Stimulated activated CD4-positive, alpha-beta T cell treated with anti-CD3 and anti-CD28 coated beads, Interleukin-2, amount 100 ng/mL, for 48 hours (primary cell): Measurements from ENCODE around the gene MRPL4.

Experiments
- DNase-seq, 2 donors: peaks; one replicate each; pipeline ENCODE4 v3.0.0-alpha.2; 2020

The MRPL4 gene

DNA sequence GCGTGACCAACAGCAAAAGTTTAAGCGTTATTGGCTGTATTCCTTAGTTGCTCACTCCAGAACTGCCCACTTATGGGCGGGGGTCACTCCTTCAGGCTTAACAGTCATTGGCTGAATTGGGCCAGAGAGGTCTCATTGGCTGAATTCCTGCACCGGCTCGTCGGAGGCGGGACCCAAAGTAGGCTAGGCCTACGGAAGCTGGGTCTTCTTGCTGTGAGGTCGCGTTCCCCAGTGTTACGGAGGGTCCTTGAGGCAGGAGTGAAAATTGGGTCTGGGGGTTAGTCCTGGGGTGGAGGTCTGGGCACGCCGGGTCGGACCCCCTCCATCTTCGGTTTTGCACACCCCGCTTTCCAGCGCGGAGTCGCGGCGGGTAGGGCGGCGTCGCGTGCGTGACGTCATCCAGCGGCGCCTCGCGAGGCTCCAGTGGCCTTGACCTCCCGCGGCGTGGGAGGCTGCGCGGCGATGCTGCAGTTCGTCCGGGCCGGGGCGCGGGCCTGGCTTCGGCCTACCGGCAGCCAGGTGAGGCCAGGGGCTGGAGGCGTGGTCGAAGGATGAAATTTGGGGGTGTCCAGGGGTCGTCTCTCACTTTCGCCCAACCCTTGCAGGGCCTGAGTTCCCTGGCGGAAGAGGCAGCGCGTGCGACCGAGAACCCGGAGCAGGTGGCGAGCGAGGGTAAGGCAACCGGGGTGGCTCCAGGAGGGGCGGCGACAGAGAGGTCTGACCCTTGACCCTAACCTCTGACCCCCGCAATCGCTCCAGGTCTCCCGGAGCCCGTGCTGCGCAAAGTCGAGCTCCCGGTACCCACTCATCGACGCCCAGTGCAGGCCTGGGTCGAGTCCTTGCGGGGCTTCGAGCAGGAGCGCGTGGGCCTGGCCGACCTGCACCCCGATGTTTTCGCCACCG is at the start of gene MRPL4:
MRPL4 (plus strand) TSS at position 423 of the 903 bp plus-strand sequence; CDS start at position 463, 40 bp downstream.
- DNase-seq = peak; percentile 87 to 93

DNA sequence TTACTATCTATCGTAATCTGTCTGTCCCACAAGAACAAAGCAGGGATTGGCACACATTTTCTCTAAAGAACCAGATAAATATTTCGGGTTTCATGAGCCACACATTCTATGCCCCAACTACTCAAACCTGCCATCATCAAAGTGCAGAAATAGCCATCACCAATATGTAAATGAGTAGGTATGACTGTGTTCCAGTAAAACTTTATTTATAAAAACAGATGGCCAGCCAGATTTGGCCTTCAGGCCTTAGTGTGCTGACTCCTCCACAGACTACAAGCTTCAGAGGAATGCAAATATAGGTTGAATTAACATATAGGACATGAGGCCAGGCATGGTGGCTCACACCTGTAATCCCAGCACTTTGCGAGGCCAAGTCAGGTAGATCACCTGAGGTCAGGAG is 48.3 kb upstream of the MRPL4 start:
- no peak for DNase-seq

DNA sequence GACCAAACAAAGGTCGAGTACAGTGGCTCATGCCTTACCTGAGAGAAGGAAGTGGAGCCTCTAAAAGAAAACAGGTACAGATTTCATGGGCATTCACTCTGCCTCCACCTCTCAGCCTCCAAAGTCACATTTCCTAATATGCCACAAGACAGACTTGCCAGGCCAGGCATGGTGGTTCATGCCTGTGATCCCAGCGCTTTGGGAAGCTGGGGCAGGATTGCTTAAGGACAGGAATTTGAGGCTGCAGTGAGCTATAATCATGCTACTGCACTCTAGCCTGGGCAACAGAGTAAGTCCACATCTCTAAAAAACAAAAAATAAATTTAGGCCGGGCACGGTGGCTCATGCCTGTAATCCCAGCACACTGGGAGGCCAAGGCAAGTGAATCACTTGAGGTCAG is 46.4 kb upstream of the MRPL4 start:
- no peak for DNase-seq

DNA sequence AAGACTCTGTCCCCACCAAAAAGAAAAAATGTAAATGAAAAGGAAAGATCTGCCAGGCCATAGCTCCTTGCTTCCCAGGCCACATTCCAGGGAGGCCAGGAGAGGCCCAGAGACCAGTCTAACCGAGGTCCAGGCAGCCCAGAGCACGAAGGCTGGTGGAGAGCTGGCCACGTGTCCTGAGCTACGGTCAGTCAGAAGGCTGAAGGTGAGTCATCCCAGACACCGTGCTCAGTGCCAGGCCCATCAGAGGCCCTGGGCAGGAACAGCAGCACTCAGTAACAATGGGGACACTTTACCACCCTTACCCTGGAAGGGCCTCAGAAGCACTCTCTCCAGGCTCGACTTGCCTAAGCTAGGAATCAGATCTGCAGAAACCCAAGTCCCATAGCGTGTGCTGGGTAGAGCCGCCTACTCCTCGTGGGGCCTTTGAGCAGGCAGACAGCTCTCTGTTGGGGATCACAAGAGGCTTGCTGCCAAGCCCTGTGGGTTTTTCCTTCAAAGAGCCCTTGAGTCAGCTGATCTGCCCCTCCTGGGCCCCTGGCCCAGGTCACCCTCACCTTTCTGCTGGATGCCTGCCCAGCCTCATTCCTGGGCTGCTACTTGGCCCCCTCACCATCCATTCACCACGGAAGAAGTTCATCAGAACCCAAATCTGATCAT is 45.7 kb upstream of the MRPL4 start:
- DNase-seq = no peak

DNA sequence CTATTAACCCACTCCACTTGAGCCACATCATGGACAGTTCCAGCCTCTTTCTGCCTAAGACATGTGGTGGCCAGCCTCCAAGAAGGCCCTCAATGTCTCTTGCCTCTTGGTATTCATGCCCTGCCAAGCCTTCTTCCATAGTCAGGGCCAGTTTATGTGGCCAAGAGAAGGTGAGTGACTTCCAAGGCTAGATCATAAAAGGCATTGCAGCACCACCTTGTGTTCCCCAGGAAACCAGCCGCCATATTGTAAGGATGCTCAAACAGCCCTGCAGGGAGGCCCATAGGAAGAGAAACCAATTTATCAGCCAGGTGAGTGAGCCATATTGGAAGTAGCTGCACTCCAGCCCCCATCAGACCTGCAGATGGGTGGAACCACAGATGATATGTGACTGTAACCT is 45.0 kb upstream of the MRPL4 start:
- no peak for DNase-seq

DNA sequence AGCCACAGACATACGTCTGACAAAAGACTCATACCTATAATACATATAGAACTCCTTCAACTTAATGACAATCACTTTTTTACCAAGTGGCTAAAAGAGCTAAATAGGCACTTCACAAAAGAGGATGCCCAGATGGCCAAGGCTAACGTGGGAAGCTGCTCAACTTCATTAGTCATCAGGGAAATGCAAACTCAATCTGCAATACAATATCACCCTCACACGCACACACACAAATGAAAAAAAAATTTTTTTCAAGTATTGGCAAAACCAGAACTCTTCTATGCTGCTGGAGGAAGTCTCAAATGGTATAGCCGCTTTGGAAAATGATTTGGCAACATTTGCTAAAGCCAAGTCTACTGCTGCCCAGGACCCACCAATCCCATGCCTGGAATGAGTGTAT is 42.7 kb upstream of the MRPL4 start:
- DNase-seq = no peak

DNA sequence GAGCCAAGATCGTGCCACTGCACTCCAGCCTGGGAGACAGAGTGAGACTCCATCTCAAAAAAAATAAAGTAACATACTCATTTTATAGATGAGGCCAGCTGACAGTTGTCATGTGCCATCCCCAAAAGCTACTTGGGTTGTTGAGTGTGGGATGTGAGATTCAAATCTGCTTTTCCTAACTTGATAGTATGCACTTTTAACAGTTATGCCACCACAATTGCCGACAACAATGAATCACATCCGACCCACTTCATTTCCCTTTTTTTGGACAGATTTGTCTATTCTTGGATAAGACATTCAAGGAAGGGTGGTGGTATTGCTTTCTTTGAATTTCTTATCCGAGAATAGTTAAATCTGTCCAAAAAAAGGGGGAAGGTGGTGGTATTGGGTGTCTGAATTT is 41.0 kb upstream of the MRPL4 start:
- no peak for DNase-seq

DNA sequence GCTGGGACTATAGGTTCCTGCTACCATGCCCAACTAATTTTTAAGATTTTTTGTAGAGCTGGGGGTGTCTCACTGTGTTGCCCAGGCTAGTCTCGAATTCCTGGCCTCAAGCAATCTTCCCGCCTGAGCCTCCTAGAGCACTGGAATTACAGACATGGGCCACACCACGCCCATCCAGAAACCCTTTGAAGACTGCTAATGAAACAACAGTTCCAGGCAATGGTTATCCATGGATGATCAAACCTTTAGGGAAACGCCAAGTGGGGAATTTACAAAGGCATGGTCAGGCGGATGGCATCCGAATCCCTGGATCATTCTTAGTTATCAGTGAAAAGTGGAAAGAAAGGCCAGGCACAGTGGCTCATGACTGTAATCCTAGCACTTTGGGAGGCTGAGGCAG is 40.3 kb upstream of the MRPL4 start:
- no peak for DNase-seq

DNA sequence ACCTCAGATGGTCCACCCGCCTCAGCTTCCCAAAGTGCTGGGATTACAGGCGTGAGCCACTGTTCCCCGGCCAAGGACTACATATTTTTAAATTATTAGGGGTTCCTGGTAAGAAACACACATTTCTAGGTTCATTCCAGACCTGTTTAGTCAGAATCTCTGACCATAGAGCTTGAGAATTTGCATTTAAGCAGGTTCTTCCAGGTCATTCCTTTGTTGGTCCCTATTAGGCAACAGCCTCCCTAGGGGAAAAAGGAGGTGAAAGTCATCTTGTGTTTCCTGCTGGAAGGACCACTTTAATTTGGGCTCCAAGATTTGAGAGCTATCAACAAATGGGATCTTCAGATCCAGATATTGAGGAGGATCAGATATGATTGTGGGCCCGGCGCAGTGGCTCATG is 37.2 kb upstream of the MRPL4 start:
- no peak for DNase-seq

DNA sequence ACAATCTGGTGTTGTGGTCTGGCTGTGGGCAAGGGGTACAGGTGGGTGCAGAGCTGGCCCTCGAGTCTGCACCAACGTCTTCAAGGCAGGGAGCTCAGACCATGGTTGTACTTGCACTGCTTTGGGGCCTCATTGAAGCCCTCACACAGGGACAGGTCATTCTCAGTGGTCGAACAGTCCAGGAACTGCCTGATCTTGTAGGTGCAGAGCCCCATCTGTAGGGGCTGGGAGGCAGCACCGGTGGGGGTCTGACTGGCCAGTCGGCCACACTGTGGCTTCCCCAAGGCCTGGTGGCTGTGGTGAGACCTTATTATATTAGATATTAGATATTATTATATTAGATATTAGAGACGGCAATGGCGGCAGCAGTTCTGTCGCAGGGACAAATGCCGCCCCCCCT is 34.9 kb upstream of the MRPL4 start:
- DNase-seq = no peak

DNA sequence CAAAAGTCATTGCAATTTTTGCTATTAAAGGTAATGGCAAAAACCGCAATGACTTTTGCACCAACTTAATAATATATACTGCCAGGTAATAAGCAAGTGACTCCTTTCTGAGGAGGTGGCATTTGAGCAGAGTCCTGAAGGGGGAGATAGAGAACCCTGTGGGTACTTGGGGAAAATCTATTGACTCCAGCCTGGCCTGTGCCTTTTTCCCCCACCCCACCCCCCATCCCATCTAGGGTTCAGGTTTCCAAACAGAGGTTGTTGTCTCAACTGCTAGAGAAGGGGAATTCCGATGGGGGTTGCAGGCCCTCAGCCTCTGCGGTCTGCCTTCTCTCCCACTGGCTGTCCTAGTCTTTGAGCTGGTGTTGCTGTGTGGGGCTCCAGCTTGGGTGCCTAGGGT is 32.3 kb upstream of the MRPL4 start:
- DNase-seq = no peak

DNA sequence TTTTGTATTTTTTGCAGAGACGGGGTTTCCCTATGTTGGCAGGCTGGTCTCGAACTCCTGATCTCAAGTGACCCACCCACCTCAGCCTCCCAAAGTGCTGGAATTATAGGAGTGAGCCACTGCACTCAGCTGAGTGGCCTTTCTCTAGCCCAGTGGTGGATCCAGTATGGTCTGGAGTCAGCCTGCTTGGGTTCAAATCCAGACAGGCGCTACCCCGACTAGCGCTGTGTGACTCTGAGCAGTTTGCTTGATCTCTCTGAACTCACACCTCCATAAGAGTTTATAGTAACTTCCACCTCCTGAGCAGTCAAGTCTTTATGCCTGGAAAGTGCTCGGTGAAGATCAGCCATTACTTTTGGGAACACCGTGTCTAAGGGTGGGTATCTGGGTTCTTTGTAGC is 31.3 kb upstream of the MRPL4 start:
- DNase-seq = no peak

DNA sequence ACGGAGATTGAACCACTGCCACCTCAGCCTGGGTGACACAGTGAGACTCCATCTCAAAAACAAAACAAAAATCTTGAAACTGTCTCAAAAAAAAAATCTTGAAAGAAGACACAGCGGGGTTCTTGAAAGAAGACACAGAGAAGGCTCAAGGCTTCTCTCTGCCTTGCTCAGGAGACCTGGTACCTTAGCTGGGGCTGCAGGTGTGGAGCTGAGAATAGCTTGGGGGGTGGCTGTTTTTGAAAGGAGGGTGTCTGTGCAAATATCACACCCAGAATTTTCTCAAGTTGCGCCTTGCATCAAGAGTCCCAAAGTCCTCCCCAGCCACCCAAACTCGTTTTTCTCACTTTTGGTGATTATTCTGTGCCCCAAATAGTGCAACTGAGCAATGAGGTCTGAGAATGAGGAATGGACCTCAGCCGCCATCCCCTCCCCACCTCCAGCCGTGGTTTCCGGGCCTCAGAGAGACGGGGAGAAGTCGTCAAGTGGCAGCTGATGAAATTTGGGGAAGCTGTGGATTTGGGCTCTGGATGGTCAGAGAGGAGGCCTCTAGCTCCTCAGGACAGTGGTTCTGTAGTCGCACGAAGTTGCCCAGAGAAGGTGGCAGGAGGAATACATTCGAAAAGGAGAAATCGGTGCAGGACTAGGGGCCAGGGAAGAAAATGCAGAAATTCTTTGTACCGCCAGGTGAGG is 29.7 kb upstream of the MRPL4 start:
- no peak for DNase-seq

DNA sequence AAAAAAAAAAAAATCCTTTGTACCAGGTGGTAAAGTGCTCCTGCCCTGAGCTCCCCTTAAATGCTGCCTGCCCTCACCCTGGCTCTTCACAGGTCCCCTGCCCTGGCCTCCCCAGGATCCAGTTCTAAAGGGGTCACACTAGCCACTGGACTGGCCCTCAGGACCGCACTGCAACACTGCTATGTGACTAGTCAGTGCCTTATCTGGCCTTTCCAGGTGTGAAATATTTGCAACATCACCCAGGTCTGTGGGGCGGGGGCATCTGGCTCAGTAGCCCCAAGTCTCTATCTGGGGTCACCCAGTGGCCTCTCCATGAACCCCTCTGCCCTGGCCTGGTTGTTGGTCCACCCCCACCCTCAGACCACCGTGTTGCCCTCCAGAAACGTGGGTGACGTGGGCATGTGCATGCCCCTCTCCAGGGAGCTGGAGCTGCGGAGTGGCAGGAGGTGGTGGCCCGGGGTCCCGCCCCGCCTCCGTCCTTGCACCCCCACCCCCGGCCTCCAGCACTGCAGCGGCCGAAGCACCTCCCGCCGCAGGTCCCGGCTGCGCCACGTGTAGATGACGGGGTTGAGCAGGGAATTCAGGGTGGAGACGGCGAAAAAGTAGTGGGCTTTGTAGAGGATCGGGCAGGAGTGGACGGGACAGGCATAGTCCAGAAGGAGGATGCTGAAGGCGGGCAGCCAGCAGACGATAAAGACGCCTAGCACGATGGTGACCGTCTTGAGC is 28.4 kb upstream of the MRPL4 start:
- DNase-seq = no peak

DNA sequence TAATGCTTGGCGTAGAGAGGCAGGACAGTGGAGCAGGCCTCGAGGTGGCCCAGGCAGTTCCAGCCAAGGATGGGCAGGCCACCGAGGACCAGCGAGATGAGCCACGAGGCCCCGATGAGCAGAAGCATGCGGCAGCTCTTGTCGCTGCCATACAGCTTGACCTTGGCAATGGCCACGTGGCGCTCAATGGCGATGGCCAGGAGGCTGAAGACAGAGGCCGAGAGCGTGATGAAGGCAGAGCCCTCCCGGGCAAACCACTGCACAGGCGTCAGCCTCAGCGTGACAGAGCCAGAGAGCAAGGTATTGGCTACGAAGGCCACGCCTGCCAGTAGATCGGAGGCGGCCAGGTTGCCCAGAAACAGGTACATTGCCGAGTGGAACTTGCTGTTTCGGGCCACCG is 27.7 kb upstream of the MRPL4 start:
- DNase-seq = no peak

DNA sequence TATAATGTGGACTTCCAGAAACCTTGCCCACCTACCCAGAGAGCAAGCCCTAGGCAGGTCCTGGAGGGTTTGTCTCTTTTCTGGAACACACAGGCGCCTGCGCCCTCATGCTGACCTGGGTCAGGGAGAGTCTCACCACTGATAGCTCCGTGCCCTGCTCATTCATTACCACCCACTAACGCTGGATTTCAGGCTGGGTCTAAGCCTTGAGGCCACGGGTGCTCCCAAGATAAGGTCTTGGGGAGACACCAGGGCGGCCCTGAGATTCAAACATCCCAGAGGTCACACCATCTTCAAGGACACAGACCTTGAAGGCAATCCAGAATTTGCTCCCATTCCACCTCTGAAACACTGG is 26.0 kb upstream of the MRPL4 start:
- no peak for DNase-seq

DNA sequence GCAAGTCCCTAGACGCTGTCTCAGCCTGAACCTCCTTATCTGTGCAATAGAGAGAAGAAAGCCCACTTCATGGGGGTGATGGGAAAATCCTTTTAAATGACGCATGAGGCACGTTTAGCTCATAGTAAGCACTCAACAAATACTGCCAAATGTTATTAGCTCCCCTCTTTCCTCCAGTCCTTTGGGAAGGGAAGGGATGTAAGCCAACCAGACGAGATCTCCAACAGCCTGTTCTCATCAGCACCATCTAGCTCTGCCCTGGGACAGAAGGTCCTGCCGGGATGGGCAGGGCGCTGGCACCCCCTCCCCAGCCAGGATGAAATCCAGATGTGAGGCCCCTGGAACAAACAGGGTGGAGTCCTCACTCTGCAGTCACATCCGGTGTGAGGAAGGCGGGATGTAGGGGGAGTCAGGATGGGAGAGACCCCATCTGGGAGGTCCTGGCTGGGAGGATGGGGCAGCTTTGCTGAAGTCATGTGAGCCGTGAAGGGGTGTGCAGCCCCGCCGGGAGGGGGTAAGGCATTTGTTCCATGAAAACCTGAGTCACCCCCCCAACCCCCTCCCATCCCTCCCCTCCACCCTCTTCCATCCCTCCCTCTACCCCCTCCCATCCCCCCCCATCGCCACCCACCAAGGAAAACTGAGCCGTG is 25.5 kb upstream of the MRPL4 start:
- no peak for DNase-seq

DNA sequence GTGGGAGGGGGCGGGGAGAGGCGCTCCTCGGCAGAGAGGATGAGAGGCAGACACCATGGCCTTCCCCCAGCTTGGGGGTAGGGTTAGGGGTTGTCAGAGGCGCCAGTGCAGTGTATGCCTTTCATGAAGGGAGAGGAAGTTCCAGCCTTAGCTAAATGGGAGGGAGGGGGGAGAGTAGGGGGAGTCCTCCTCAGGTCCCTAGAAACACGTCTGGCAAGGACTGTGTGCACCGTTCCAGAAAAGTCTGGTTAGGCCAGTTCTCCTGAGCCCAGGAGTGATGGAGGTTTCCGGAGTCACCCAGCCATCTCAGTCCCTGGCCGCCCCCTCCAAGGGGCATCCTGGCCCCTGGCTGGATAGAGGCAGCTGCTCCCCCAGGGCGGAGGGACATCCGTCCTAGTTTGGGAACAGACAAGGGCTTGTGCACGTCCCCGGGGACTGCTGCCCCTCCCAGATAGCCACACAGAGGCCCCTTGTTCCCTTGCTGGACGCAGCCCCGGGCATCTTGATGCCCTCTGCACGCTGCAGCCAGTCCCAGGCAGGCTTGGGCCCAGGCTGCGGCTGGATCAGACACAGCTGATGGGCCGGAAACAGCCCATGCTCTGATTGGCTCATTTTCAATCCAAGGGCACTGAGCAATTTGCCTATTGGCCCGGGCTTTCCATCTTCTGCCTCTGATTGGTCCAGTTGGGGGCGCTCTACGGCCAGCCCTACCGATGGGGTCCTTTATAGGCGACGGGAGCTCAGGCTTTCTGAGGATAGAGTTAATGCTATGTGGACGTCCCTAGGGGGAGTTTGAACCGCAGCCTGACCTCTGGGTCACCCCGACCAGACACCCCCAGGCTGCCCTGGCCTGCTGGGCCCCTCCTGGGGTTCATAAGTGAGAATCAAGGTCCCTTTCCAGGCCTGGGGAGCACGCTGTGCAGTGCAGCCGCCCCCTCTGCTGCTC is 24.7 kb upstream of the MRPL4 start:
- no peak for DNase-seq

DNA sequence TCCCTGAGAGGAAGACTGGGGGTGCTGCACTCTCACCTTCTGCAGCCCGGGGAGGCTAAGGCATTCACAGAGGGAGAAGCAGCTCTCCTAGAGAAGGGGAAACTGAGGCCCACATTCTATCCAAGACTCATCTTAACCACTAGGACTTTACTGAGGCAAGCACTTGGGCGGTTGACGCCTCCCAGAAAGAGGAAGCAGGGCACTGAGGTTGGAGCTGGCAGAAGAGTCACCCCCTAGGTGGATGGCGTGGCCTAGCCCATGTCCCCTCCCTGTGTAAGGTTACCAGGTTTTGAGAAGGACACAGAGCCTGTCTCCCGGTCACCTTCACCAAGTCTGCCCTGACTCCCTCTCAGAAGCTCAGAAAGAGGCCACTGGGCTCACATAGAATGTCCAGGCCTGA is 23.6 kb upstream of the MRPL4 start:
- no peak for DNase-seq

DNA sequence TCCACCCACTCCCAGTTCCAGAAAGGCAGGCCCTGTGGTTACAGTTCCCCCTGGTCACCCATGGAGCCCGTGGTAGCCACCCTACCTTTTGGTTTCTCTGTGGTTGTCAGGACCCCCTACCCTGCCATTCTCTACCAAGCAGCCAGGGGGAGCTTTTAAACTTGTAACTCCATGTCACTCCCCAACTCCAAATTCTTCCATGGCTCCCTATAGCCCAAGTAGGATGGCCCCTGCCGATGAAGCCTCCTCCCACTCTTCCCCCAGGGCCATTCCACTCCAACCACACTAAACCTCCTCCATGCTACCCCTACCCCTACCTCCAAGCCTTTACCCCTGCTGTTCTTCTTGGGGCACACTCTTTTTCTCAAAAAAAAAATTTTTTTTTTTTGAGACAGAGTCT is 23.1 kb upstream of the MRPL4 start:
- no peak for DNase-seq

DNA sequence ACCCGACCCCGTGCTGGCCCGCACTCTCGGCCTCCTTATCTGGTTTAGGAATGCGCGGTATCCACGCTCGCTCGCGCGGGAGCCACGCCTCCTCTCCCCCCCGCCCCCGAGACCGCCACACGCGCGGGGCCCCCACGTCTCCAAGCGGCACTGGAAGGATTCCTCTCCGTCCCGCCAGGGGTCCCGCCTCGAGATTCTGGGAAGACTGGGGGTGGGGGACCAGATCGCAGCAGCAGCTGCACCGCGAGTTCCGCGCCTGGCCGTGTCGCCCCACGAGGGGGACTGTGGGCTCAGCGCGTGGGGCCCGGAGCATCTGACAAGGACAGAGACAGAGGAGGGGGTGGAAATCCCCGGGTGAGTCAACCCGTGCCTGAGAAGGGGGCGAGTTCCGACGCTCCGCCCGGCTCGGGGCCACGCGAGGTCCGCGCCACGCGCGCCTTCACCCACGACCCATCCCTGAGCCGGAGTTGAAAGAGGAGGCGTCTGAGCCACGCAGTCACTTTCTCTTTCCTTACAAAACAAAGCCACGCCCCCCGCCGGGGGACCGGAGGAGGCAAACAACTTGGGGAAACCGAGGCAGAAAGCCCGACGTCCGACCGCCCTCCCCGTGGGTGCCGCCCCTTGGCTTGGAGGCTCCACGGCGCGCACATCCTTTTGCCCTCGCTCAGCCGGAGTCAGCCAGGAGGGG is 21.7 kb upstream of the MRPL4 start:
- peak; percentile 41 to 48 for DNase-seq
